Amygdala (tissue), 56 donors: Measurements from ENCODE around the gene GRIK3.
A peak's percentile ranks its signal among the peaks of the same experiment; 100 is the strongest.

Experiments
- DNase-seq, 56 donors: peaks; one replicate each; lab custom pipeline; 2025; lab: John Stamatoyannopoulos, UW

The GRIK3 gene

DNA sequence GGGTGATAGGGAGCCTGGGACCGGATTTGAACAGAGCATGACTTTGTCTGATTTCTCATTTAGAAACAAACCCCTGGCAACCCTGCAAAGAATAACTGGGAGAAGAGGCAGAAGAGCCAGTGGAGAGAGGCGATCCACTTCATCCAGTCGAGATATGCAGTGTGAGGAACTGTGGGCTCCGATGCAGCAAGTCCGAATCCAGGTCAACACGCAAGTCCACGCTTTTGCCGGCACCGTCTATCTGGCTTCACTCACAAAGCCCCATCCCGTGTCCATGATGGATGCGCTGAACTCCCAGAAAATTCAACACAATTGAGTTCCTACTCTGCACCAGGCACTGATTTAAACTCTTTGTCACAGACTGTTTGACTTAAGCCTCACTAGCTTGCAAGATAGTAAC is 191.3 kb downstream of the GRIK3 start:
- no peak for DNase-seq

DNA sequence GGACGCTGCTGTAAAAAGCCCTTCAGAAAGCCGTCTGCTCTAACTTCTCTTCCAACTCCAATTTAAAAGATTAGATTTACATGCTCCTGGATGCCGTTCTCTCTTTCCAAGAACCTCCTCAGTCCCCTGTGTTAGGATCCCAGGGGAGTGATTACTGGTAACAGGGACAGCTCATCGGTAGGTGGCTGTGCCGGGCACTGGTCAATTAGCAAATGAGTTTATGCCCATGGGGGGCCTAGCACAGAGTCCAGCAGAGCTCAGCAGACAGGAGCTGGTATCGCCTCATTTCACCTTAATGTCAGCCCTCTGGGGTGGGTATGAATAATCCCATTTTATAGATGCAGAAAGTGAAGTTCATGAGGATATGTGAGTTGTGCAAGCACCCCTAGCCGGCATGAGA is 191.9 kb downstream of the GRIK3 start:
- no peak for DNase-seq

GRCh38 chr1:36839485-36839884 is 194.8 kb downstream of the GRIK3 start:
- no peak for DNase-seq

GRCh38 chr1:36838888-36839287 is 195.4 kb downstream of the GRIK3 start:
- DNase-seq, result no peak

GRCh38 chr1:36836916-36837315 is 197.4 kb downstream of the GRIK3 start:
- DNase-seq, result no peak

GRCh38 chr1:36836196-36836883 is 198.0 kb downstream of the GRIK3 start:
- DNase-seq, result peak in 14 of 56 donors; percentile 8 to 44 (median 16)

DNA sequence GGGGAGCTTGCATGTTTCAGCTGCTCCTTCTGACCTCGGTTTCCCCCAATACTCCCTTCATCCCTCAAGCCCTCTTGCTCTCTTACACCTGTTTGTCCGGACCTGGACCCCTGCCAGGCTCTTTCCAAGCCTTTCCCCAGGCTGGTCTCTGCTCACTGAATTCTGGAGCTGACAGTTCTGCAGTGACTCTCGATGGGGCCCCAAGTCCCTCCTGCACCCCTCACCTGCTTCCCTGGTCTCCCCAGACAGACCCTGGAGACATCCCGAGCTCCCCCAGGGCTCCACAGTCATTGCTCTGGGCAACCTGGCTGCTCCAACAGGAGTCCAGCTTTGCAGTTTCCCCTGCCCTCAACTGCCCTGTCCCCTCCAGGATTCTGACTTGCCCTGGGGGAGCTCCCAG is 198.6 kb downstream of the GRIK3 start:
- no peak for DNase-seq

DNA sequence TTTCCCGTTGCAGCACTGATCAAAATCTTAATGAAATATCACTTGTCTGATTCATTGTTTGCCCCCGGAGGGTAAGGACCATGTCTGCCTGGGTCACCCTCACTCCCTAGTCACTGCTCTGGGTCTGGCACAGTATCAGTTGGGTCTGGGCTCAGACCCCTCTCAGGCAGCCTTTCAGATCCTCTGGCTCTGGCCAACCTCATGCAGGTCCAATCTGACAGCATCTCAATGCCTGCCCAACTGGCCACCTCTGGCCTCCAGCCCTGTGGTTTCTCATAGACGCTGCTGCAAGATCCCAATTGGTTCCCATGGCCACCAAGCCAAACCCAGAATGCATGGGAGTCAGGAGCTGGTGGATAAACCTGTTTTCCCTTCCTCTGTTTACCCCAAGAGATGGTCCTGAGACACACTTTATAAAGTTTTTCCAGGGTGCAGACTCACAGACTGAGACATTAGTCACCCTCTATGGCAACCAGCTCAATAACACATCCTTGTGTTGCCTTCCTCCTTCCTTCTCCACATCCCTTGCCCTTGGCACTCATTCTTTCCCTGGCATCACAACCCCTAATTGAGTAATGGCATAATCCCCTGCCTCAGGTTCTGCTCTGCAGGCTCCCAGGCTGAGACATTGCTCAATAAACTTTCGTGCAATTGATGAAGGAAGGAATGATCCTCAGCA is 199.2 kb downstream of the GRIK3 start:
- no peak for DNase-seq

DNA sequence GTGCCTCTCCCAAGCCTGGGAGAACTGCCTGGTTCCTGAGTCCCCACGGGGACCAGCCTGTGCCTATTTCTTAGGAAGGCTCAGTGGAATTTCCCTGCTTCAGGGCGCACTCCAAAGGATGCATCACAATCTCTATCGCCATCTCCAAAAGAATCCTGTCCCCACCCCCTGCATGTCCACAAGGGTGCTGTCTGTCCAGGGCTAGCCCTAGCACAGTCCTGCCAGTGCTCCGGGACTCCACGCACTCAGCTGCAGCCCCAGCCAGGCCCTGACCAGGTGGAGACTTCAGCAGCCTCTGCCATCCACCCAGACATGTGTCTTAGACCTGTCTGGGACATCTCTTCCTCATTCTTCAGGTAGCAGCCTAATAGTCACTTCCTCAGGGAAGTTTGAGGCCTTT is 199.7 kb downstream of the GRIK3 start:
- no peak for DNase-seq

- DNase-seq, result peak in 3 of 56 donors; percentile 9 to 12 (median 11)
Observed at GRCh38 chr1:36831186-36831810, 203.0 kb downstream of the GRIK3 start.

GRCh38 chr1:36829961-36830360 is 204.4 kb downstream of the GRIK3 start:
- DNase-seq, result no peak

GRCh38 chr1:36829066-36829465 is 205.2 kb downstream of the GRIK3 start:
- DNase-seq, result peak in 2 of 56 donors; percentile 5 to 14

- no peak for DNase-seq
Observed at GRCh38 chr1:36825226-36825625, 209.1 kb downstream of the GRIK3 start.

- DNase-seq, result peak in 6 of 56 donors; percentile 6 to 30 (median 24)
Observed at GRCh38 chr1:36824390-36824861, 209.9 kb downstream of the GRIK3 start.

DNA sequence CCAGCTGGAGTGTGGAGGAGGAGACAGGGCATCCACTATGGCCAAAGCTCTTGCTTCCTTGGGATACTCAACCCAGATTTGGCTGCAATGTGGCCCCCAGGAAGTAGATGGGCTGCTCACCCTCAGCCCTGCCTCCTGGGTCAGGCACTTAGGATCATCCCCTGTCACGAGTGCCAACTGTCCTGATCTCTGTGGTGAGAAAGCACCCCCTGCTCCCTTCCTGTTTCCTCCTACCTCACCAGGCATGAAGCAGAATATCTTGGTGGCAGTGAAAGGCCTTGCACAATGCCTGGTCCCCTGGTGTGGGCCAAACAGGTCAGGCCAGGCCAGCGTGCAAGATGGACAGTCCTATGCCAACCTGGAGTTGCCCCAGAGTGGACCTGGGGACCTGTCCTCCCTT is 211.7 kb downstream of the GRIK3 start:
- DNase-seq, result no peak

GRCh38 chr1:36821386-36821785 is 212.9 kb downstream of the GRIK3 start:
- DNase-seq, result no peak

GRCh38 chr1:36818771-36819170 is 215.5 kb downstream of the GRIK3 start:
- no peak for DNase-seq

DNA sequence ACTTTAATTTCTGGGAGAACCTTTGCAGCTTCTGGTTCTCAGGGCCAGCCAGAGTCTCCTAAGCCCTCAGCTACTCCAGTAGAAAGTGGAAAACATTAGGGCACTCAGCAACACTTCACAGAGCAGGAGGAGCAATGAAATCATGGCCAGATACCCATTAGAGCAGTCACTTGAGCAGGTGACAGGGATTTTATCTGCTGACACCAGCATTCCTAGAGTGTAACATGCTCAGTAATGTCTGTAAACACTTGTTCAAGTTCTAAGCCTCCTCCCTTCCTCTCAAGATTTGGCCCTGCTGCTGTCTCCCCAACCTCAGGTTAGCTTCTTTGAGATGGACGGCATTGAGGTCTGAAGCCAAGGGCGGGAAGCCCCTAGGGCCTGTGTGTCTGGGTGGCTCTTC is 218.0 kb downstream of the GRIK3 start:
- no peak for DNase-seq

DNA sequence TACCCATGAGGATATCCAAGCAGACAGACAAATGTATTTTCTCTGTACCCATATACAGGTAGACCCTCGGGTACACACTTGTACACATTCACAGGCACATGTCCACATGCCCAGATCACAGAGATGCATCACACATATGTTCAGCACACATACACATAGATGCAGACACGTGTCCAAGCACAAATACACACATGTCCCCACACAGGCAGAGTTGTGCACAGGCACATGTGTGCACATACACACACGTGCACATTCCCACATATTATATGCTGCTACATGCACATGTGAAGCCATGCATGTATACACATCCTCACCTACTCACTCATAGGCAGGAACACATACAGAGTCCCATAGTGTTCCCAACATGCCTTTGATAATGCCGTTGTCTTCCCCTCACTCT is 219.5 kb downstream of the GRIK3 start:
- DNase-seq, result no peak

- no peak for DNase-seq
Observed at GRCh38 chr1:36814083-36814482, 220.2 kb downstream of the GRIK3 start.

- DNase-seq, result peak in 2 of 56 donors; percentile 13 to 16
Observed at GRCh38 chr1:36807262-36807661, 227.1 kb downstream of the GRIK3 start.
